IMR-90 (cell line): ENCODE results near the gene SEC16A. TPM values are rescaled to one million over a fixed set of nuclear protein-coding genes. Genes with fewer than 3 reads are reported as not detected.

Source experiments
- ATAC-seq: fragments of 200-7000 bp; cut with Tn5 transposase; 2 replicates; pipeline ENCODE4 v1.9.1; 2020; ENCODE audit warnings: low read depth, mild to moderate bottlenecking, moderate library complexity
- BruUV-seq: library from RNA; stranded (reverse); fragments of 400-500 nt; replicated peaks from 2 replicates; lab custom pipeline; 2021; lab: Mats Ljungman, UMichigan
- CTCF ChIA-PET: fragments of 300-600 bp; formaldehyde crosslinking; extraction: SDS; loops from one replicate; lab custom pipeline; 2021; ENCODE audit warnings: antibody characterized with exemption; lab: Yijun Ruan, JAX
- POLR2A ChIA-PET: fragments of 300-600 bp; sonication (Branson Sonifier 250); formaldehyde crosslinking; loops from one replicate; lab custom pipeline; 2022; ENCODE audit warnings: antibody characterized with exemption; ENCODE audit not compliant: unreplicated experiment; lab: Charles Lee
- DNase-seq: peaks from one replicate; pipeline ENCODE4 v3.0.0; 2013
- H2AFZ ChIP-seq: replicated peaks from 2 replicates; pipeline ENCODE3; 2013; ENCODE audit warnings: low read length, mild to moderate bottlenecking; ENCODE audit not compliant: poor library complexity
- H2AK5ac ChIP-seq: 2 replicates; pipeline ENCODE4 v1.6.1; 2013; ENCODE audit warnings: low read depth, low read length, inconsistent platforms
- H2AK9ac ChIP-seq: replicated peaks from 2 replicates; pipeline ENCODE3; 2013; ENCODE audit warnings: mild to moderate bottlenecking, low read depth, low read length, moderate library complexity; ENCODE audit not compliant: poor library complexity
- H2BK120ac ChIP-seq: 2 replicates; pipeline ENCODE4 v1.6.1; 2013; ENCODE audit warnings: low read depth, low read length, inconsistent platforms
- H2BK15ac ChIP-seq: 3 replicates; pipeline ENCODE4 v1.6.1; 2013; ENCODE audit warnings: low read depth, low read length, inconsistent platforms
- H2BK20ac ChIP-seq: 2 replicates; pipeline ENCODE4 v1.6.1; 2013; ENCODE audit warnings: low read depth, mild to moderate bottlenecking, inconsistent platforms, low read length, moderate library complexity
- H2BK5ac ChIP-seq: 2 replicates; pipeline ENCODE4 v1.6.1; 2013; ENCODE audit warnings: mild to moderate bottlenecking, low read depth, low read length, inconsistent platforms; ENCODE audit not compliant: poor library complexity, severe bottlenecking
- H3K14ac ChIP-seq: replicated peaks from 2 replicates; pipeline ENCODE4 v1.6.1; 2013; ENCODE audit warnings: low read depth, low read length, inconsistent platforms
- H3K18ac ChIP-seq: 2 replicates; pipeline ENCODE4 v1.6.1; 2013; ENCODE audit warnings: low read depth, low read length, control low read depth
- H3K23ac ChIP-seq: 2 replicates; pipeline ENCODE4 v1.6.1; 2013; ENCODE audit warnings: low read depth, low read length, inconsistent platforms
- H3K27ac ChIP-seq: 2 replicates; pipeline ENCODE4 v1.5.1; 2013; ENCODE audit warnings: mild to moderate bottlenecking, control low read depth, low read length; ENCODE audit not compliant: insufficient read depth
- H3K27me3 ChIP-seq: 2 replicates; pipeline ENCODE4 v1.6.1; 2013; ENCODE audit warnings: low read length; ENCODE audit not compliant: control insufficient read depth, insufficient read depth
- H3K36me3 ChIP-seq: 2 replicates; pipeline ENCODE4 v1.6.1; 2013; ENCODE audit warnings: low read length, mixed read lengths; ENCODE audit not compliant: control insufficient read depth, insufficient read depth
- H3K4ac ChIP-seq: 2 replicates; pipeline ENCODE4 v1.6.1; 2013; ENCODE audit warnings: low read depth, low read length, inconsistent platforms
- H3K4me1 ChIP-seq: 2 replicates; pipeline ENCODE4 v1.6.1; 2013; ENCODE audit warnings: low read length, mixed read lengths; ENCODE audit not compliant: control insufficient read depth, insufficient read depth
- H3K4me2 ChIP-seq: 2 replicates; pipeline ENCODE4 v1.6.1; 2013; ENCODE audit warnings: low read depth, mild to moderate bottlenecking, control low read depth, low read length, moderate library complexity
- H3K4me3 ChIP-seq: 2 replicates; pipeline ENCODE4 v1.5.1; 2013; ENCODE audit warnings: low read depth, mild to moderate bottlenecking, control low read depth, low read length, moderate library complexity; ENCODE audit not compliant: insufficient read depth
- H3K56ac ChIP-seq: 2 replicates; pipeline ENCODE4 v1.6.1; 2013; ENCODE audit warnings: low read length, inconsistent platforms; ENCODE audit not compliant: insufficient read depth; ENCODE audit errors: extremely low read depth
- H3K79me1 ChIP-seq, 2 experiments: 2 replicates each; pipeline ENCODE4 v1.6.1; 2013; ENCODE audit warnings: low read length in 2 of 2, inconsistent platforms in 1 of 2, low read depth in 1 of 2
- H3K9ac ChIP-seq: 2 replicates; pipeline ENCODE4 v1.6.1; 2013; ENCODE audit warnings: low read depth, low read length, control low read depth
- H3K9me1 ChIP-seq: 2 replicates; pipeline ENCODE4 v1.6.1; 2013; ENCODE audit warnings: low read length, inconsistent platforms; ENCODE audit not compliant: insufficient read depth
- H3K9me3 ChIP-seq: 2 replicates; pipeline ENCODE4 v1.6.1; 2013; ENCODE audit warnings: low read length; ENCODE audit not compliant: control insufficient read depth, insufficient read depth
- H4K20me1 ChIP-seq: 2 replicates; pipeline ENCODE4 v1.6.1; 2013; ENCODE audit warnings: low read length, inconsistent platforms; ENCODE audit not compliant: insufficient read depth
- H4K5ac ChIP-seq: 2 replicates; pipeline ENCODE4 v1.6.1; 2013; ENCODE audit warnings: mild to moderate bottlenecking, low read depth, low read length, control low read depth
- H4K8ac ChIP-seq, 2 experiments: 2 replicates each; pipeline ENCODE4 v1.6.1; 2013; ENCODE audit warnings: low read depth in 2 of 2, low read length in 2 of 2, control low read depth in 1 of 2, inconsistent platforms in 1 of 2
- H4K91ac ChIP-seq: 2 replicates; pipeline ENCODE4 v1.6.1; 2013; ENCODE audit warnings: low read depth, low read length, inconsistent platforms; ENCODE audit not compliant: insufficient read depth
- BHLHE40 ChIP-seq: fragments of 150-350 bp; IDR thresholded peaks from 2 replicates; pipeline ENCODE4 v1.6.1; 2016; ENCODE audit warnings: mild to moderate bottlenecking, low read depth, low read length
- CEBPB ChIP-seq: IDR thresholded peaks from 2 replicates; pipeline ENCODE4 v1.6.1; 2012; ENCODE audit warnings: low read depth, low read length, improper control_type of control experiment
- CHD1 ChIP-seq: IDR thresholded peaks from 2 replicates; pipeline ENCODE4 v1.6.1; 2012; ENCODE audit warnings: low read depth, low read length, improper control_type of control experiment
- ELK1 ChIP-seq: fragments of 150-350 bp; IDR thresholded peaks from 2 replicates; pipeline ENCODE4 v1.6.1; 2016; ENCODE audit warnings: low read depth, mild to moderate bottlenecking, low read length, moderate library complexity, borderline replicate concordance
- FOS ChIP-seq: fragments of 150-350 bp; IDR thresholded peaks from 2 replicates; pipeline ENCODE4 v1.6.1; 2016; ENCODE audit warnings: low read depth, low read length
- MAFK ChIP-seq: IDR thresholded peaks from 2 replicates; pipeline ENCODE4 v1.6.1; 2012; ENCODE audit warnings: low read depth, low read length, improper control_type of control experiment
- MXI1 ChIP-seq: IDR thresholded peaks from 2 replicates; pipeline ENCODE4 v1.6.1; 2012; ENCODE audit warnings: low read depth, mild to moderate bottlenecking, low read length, moderate library complexity, borderline replicate concordance
- RFX5 ChIP-seq: IDR thresholded peaks from 2 replicates; pipeline ENCODE4 v1.8.0; 2012; ENCODE audit warnings: low read depth, mild to moderate bottlenecking, low read length, moderate library complexity
- WGBS, 2 experiments: methylation state at CpG; one replicate each; pipeline versions ENCODE4 v1.1.5 to v1.1.7; 2013; ENCODE audit warnings: missing lambda C conversion rate in 2 of 2; ENCODE audit not compliant: insufficient read length in 1 of 2; ENCODE audit errors: extremely low coverage in 2 of 2; 5-methylcytosine and 5-hydroxymethylcytosine counted together
- dilution Hi-C: fragments of 300-500 bp; cut with HindIII; formaldehyde crosslinking; loops from one replicate; pipeline ENCODE4 v1.14.3; 2018; ENCODE audit warnings: low sequenced_read_pairs; ENCODE audit not compliant: unreplicated experiment
- in situ Hi-C: fragments of 300-500 bp; cut with MboI; formaldehyde crosslinking; loops from 3 replicates; pipeline ENCODE4 v1.14.3; 2019; ENCODE audit warnings: low sequenced_read_pairs, inconsistent platforms, mixed read lengths
- intact Hi-C: fragments of 100-400 bp; cut with micrococcal nuclease; formaldehyde crosslinking; loops from 2 replicates; pipeline ENCODE4 v1.10.0; 2022
- polyA plus RNA-seq, 3 experiments: library from polyadenylated mRNA; depleted of rRNA; stranded (reverse); fragments of >200 nt; gene quantifications; 2 replicates each; pipeline ENCODE4 v1.2.3, GENCODE V29; 2012; ENCODE audit warnings: low replicate concordance in 1 of 3
- total RNA-seq: library from RNA; depleted of rRNA; stranded (reverse); fragments of >200 nt; gene quantifications from 2 replicates; pipeline ENCODE4 v1.2.3, GENCODE V29; 2012

SEC16A gene
- total and polyA plus RNA-seq, 2 of the 4 experiments (the other 2 are of a cell fraction), result 12.2 to 48.1 TPM

- Histone ChIP-seq H4K91ac (no peak overlapping the region), H3K4me1 (no peaks in the 10 kb centered on the region), H3K56ac (no peak overlapping the region), H4K20me1 (no peaks in the 10 kb centered on the region), H3K4me3 (no peak overlapping the region), H3K18ac (no peak overlapping the region), H4K8ac (no peak overlapping the region), H3K9me3 (no peaks in the 10 kb centered on the region), H3K27ac (no peak overlapping the region), H3K9ac (no peak overlapping the region), H3K27me3 (no peaks in the 10 kb centered on the region), H3K4ac (no peak overlapping the region), H2AK5ac (no peak overlapping the region), H4K5ac (no peak overlapping the region), H2AFZ (no peak overlapping the region), H2BK15ac (no peak overlapping the region), H2BK20ac (no peak overlapping the region), H3K4me2 (no peak overlapping the region), H3K23ac (no peak overlapping the region), H2AK9ac (no peak overlapping the region), H3K9me1 (no peaks in the 10 kb centered on the region), H3K79me1 (no peaks in the 10 kb centered on the region), H3K14ac (no peak overlapping the region), H3K36me3 (peaks cover 73% of the 10 kb centered on the region), H2BK5ac (no peak overlapping the region), H2BK120ac (no peak overlapping the region)
- in situ Hi-C loops (no loop called here), dilution Hi-C loops (no loop called here), intact Hi-C loops (no loop called here)
- no peak for TF ChIP-seq MXI1
- no peak for TF ChIP-seq ELK1
- no peak for TF ChIP-seq FOS
- no peak for TF ChIP-seq CHD1
- no peak for TF ChIP-seq MAFK
- TF ChIP-seq BHLHE40, result no peak
- no peak for TF ChIP-seq RFX5
- no peak for TF ChIP-seq CEBPB
- POLR2A ChIA-PET, result no interaction called here
- CTCF ChIA-PET, result no interaction called here
- 94% methylated on average over 12 of the region's 16 CpGs; no CpG with 5 or more reads in 1 of the 2 experiments for WGBS, 2 experiments
- BruUV-seq, result no TSS peak
- no peak for ATAC-seq
- DNase-seq, result no peak
These were observed 30.4 kb upstream of the SEC16A start for GRCh38 chr9:136513191-136513590.
